ENCODE results near the gene CUEDC2. TPM values are rescaled to one million over a fixed set of nuclear protein-coding genes. Genes with fewer than 3 reads are reported as not detected.

Gene CUEDC2
- total RNA-seq, 1 donor from 2014 or later, result 98.5 TPM

- no peak for DNase-seq (ENCODE audit: low read depth)
- no peak for TF ChIP-seq CTCF (conservative IDR thresholded peaks at IDR 0.05; ENCODE audit: low read depth, low read length)
These were observed 12.5 kb upstream of the CUEDC2 start for GRCh38 chr10:102444851-102445250.

GRCh38 chr10:102438374-102438773 lies 6.0 kb upstream of the CUEDC2 start:
- no peak for TF ChIP-seq CTCF (conservative IDR thresholded peaks at IDR 0.05; ENCODE audit: low read depth, low read length)
- H3K4me3 ChIP-seq (ENCODE audit: low read depth, low read length), result peak overlapping the region; percentile 26
- no peak for DNase-seq (ENCODE audit: low read depth)

More at GRCh38 chr10:102444851-102445250, 12.5 kb upstream of the CUEDC2 start:
- no peak overlapping the region for H3K4me3 ChIP-seq (ENCODE audit: low read depth, low read length)

- DNase-seq (ENCODE audit: low read depth), result no peak
- peak overlapping the region; percentile 28 for H3K4me3 ChIP-seq (ENCODE audit: low read depth, low read length)
- no peak for TF ChIP-seq CTCF (conservative IDR thresholded peaks at IDR 0.05; ENCODE audit: low read depth, low read length)
These were observed 5.1 kb upstream of the CUEDC2 start for GRCh38 chr10:102437515-102437914.

GRCh38 chr10:102436312-102436711 lies 3.9 kb upstream of the CUEDC2 start:
- no peak for DNase-seq (ENCODE audit: low read depth)
- no peak for TF ChIP-seq CTCF (conservative IDR thresholded peaks at IDR 0.05; ENCODE audit: low read depth, low read length)
- peak overlapping the region; percentile 64 for H3K4me3 ChIP-seq (ENCODE audit: low read depth, low read length)

GRCh38 chr10:102435529-102436233 lies 3.3 kb upstream of the CUEDC2 start:
- TF ChIP-seq CTCF (conservative IDR thresholded peaks at IDR 0.05; ENCODE audit: low read depth, low read length), result no peak

GRCh38 chr10:102435133-102435497 lies 2.7 kb upstream of the CUEDC2 start:
- no peak for TF ChIP-seq CTCF (conservative IDR thresholded peaks at IDR 0.05; ENCODE audit: low read depth, low read length)
- DNase-seq (ENCODE audit: low read depth), result no peak
- peak overlapping the region; percentile 64 for H3K4me3 ChIP-seq (ENCODE audit: low read depth, low read length)

More at GRCh38 chr10:102435529-102436233, 3.3 kb upstream of the CUEDC2 start:
- no peak for DNase-seq (ENCODE audit: low read depth)
- peak overlapping the region; percentile 64 for H3K4me3 ChIP-seq (ENCODE audit: low read depth, low read length)
